Activated naive CD4-positive, alpha-beta T cell treated with anti-CD3 and anti-CD28 coated beads for 36 hours (primary cell): ENCODE results near the gene ELMOD1. TPM values are rescaled to one million over a fixed set of nuclear protein-coding genes. Genes with fewer than 3 reads are reported as not detected.

Source experiments
- CTCF ChIA-PET: fragments of 350-600 bp; sonication (Branson Sonifier 250); formaldehyde crosslinking; loops from one replicate; lab custom pipeline; 2021; ENCODE audit warnings: antibody characterized with exemption; lab: Charles Lee
- DNase-seq: peaks from one replicate; pipeline ENCODE4 v3.0.0-alpha.2; 2020
- H3K27ac Mint-ChIP-seq: one replicate; pipeline ENCODE4 v1.8.0; 2021; ENCODE audit warnings: mild to moderate bottlenecking, mixed read lengths
- H3K27me3 Mint-ChIP-seq: one replicate; pipeline ENCODE4 v1.8.0; 2021; ENCODE audit warnings: low read depth, mixed read lengths
- H3K36me3 Mint-ChIP-seq: one replicate; pipeline ENCODE4 v1.8.0; 2021; ENCODE audit warnings: low read depth, mixed read lengths
- H3K4me1 Mint-ChIP-seq: one replicate; pipeline ENCODE4 v1.8.0; 2021; ENCODE audit warnings: low read depth, mixed read lengths
- H3K4me3 Mint-ChIP-seq: one replicate; pipeline ENCODE4 v1.8.0; 2021; ENCODE audit warnings: mild to moderate bottlenecking, moderate library complexity, mixed read lengths
- H3K9me3 Mint-ChIP-seq: one replicate; pipeline ENCODE4 v1.8.0; 2021; ENCODE audit warnings: mixed read lengths
- intact Hi-C: fragments of 100-400 bp; cut with micrococcal nuclease; formaldehyde crosslinking; loops from one replicate; pipeline ENCODE4 v1.15.1; 2023
- total RNA-seq, 2 experiments: library from RNA; stranded (reverse); gene quantifications; one replicate each; pipeline ENCODE4 v1.2.3, GENCODE V29; 2021

Gene ELMOD1
- total RNA-seq = not detected

DNA sequence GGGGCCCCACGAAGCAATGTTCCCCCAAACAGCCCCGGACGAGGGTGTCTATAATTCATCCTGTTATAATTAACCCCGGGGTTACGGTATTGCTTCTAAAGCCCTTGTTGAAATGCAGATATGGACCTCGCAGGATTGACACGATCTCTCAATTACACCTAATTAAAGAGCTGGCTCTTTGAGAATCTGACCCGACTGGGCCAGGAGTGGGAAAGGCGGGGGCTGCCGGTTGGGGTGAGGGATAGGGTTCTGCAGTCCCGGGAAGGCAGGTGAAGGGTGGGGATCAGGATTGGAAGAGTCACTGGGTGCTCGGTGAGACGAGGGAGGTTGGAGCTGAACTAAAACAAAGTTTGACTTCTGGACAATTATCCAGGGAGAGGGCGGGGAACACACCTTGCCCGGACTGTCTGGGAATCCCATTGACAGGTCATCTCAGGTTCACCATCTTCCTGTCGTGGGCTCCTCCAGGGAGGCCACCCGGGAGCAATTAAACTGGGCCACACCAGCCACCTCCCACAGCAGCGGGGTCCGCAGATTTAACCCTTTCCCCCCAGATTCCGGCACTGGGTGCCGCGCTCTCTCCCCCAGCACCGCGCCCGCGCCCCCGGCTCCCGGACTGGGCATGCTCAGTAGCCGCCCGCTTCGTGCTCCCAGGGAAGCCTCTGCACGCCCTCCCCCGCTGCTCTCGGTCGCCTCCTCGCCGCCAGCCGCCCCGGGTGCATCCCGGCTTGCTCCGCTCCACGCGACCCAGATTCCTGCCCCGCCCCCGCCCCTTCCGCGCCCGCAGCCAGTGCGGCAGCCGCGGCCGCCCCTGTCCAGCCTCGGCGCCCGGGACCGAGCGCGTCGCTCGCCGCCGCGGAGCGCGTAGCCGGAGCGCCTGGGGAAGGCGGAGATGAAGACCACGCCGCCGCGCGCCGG is at the start of gene ELMOD1:
ELMOD1 (plus strand) TSS at position 688 of the 918 bp plus-strand sequence. CDS start 27,043 bp downstream, outside the sequence.
- Mint-ChIP-seq H3K4me3 (peak within 1 kb of the TSS; percentile 77), H3K36me3 (no peaks in the 10 kb centered on the region), H3K27me3 (peaks cover 71% of the 10 kb centered on the region), H3K4me1 (peaks cover 22% of the 10 kb centered on the region), H3K9me3 (no peaks in the 10 kb centered on the region), H3K27ac (no peak within 1 kb of the TSS)
- CTCF ChIA-PET = interaction anchor here (0.8 to 1.9 kb wide), 5 partner anchors 10 to 99 kb away, joined by 3 to 8 read pairs (median 4); no protein-coding TSS in a partner anchor
- DNase-seq = peak; percentile 57
- intact Hi-C loops = loop anchor here (1.0 to 5.0 kb wide), 2 partner anchors 25 to 43 kb away; partner anchors contain the start of gene ALKBH8

DNA sequence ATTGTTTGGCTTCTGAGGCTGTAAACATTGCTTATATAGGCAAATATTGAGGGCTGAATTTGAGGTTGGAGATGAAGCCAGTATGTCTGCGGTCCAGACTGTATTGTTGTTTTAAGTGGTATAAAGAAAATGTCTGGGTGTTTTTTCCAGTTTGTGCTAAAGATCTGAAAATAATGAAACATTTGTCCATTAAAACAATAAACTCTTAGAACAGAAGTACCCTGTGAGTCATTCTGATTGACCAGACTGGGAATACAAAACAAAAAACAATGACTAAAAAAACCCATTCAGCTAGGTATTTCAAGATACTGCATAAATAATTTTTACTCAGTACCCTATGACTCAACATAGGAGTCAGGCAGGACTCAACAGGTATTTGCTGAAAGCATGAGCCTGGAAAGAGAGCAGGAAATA is 45.8 kb upstream of the ELMOD1 start:
- intact Hi-C loops = loop anchor here (5.0 kb wide), 2 partner anchors 47 to 88 kb away; partner anchors contain the start of genes CWF19L2 and ELMOD1
- Mint-ChIP-seq H3K4me1 (peaks cover 8% of the 10 kb centered on the region), H3K27ac (no peak overlapping the region), H3K4me3 (no peak overlapping the region), H3K27me3 (no peaks in the 10 kb centered on the region), H3K9me3 (no peaks in the 10 kb centered on the region), H3K36me3 (peaks cover 9% of the 10 kb centered on the region)
- CTCF ChIA-PET = interaction anchor here (7.3 kb wide), 1 partner anchor 144 kb away, joined by 62 read pairs; no protein-coding TSS in a partner anchor
- no peak for DNase-seq

DNA sequence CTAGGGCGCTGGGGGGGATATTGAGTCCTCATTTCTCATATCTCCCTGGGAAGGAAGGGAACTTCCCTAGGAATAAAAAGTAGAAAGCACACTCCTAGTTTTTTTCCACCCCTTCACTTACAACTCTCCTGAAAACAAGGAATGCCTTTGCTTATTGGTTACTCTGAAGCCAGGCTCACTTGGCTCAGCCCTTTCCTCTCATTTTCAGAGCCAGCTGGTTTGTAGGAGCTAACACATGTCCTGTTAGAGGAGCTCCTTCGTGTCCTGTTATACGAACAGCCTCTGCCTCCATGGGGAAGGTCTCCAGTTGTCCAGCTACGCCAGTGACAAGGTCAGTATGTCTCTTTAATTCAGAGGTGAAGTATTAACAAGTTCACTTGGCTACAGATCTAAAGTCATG is 43.0 kb upstream of the ELMOD1 start:
- CTCF ChIA-PET = interaction anchor here (0.6 to 7.3 kb wide), 8 partner anchors 8 to 317 kb away, joined by 3 to 62 read pairs (median 5); no protein-coding TSS in a partner anchor
- no peak for DNase-seq
- H3K36me3 Mint-ChIP-seq = peaks cover 8% of the 10 kb centered on the region
- no peak overlapping the region for H3K27ac Mint-ChIP-seq
- H3K27me3 Mint-ChIP-seq = no peaks in the 10 kb centered on the region
- no peak overlapping the region for H3K4me3 Mint-ChIP-seq
- H3K4me1 Mint-ChIP-seq = peaks cover 6% of the 10 kb centered on the region
- intact Hi-C loops = loop anchor here (5.0 kb wide), 2 partner anchors 44 to 91 kb away; partner anchors contain the start of genes CWF19L2 and ELMOD1
- no peaks in the 10 kb centered on the region for H3K9me3 Mint-ChIP-seq

DNA sequence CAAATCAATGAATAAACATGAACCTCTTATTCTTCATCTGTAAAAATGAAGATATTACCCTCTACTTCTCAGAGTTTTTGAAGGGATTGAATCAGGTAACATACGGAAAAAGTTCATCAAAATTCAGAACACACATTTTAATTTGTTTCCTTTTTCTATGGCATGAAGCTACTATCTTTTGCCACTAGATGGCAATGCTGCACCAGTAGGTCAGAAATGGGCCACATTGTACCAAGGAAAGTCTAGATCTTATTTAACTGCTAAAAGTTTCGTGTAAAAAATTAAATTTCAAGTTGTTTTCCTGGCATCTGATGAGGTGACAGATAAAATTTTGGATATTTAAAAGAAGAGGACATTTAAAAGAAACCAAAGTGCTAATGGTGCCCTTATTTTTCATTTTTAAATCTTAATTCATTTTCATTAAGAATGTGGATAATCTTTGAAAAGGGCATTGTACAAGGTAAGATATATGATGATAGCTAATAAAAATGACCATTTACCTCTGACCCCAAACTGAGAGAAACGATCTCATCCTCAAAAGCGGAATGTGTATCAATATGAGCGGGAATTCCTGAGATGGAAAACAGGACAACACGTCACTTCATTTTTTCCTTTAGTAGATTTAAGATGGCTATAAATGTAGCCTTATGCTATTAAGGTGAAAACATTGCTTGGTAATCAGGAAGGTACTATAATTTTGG is 41.5 kb upstream of the ELMOD1 start:
- Mint-ChIP-seq H3K4me3 (no peak overlapping the region), H3K27me3 (no peaks in the 10 kb centered on the region), H3K4me1 (peaks cover 6% of the 10 kb centered on the region), H3K9me3 (no peaks in the 10 kb centered on the region), H3K36me3 (peaks cover 16% of the 10 kb centered on the region), H3K27ac (no peak overlapping the region)
- intact Hi-C loops = loop anchor here (1.0 to 5.0 kb wide), 5 partner anchors 14 to 222 kb away; partner anchors contain the start of genes CWF19L2 and ELMOD1
- peak; percentile 55 for DNase-seq
- CTCF ChIA-PET = interaction anchor here (0.6 to 7.3 kb wide), 18 partner anchors 8 to 316 kb away, joined by 3 to 62 read pairs (median 5); partner anchors contain the start of gene CWF19L2

DNA sequence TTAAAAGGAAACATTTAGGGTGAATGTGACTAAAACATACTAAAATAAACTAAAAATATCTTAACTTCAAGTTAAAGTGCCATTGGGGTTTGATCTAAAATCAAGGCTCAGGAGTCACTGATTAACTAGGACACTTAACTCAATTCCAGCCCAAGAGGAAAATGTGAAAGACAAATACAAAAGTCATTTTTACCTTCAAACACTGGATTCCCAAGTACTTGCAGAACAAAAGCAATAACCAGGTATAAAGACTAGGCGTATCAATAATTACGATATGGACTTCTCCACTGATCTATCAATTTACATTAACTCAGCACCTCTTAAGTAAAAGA is 41.0 kb upstream of the ELMOD1 start:
- H3K4me3 Mint-ChIP-seq = no peak overlapping the region
- CTCF ChIA-PET = interaction anchor here (0.9 to 7.3 kb wide), 10 partner anchors 10 to 221 kb away, joined by 3 to 62 read pairs (median 6); no protein-coding TSS in a partner anchor
- intact Hi-C loops = loop anchor here (1.0 to 5.0 kb wide), 5 partner anchors 13 to 221 kb away; partner anchors contain the start of genes CWF19L2 and ELMOD1
- H3K27ac Mint-ChIP-seq = no peak overlapping the region
- no peak for DNase-seq
- H3K36me3 Mint-ChIP-seq = peaks cover 16% of the 10 kb centered on the region
- no peaks in the 10 kb centered on the region for H3K27me3 Mint-ChIP-seq
- H3K4me1 Mint-ChIP-seq = peaks cover 6% of the 10 kb centered on the region
- H3K9me3 Mint-ChIP-seq = no peaks in the 10 kb centered on the region

DNA sequence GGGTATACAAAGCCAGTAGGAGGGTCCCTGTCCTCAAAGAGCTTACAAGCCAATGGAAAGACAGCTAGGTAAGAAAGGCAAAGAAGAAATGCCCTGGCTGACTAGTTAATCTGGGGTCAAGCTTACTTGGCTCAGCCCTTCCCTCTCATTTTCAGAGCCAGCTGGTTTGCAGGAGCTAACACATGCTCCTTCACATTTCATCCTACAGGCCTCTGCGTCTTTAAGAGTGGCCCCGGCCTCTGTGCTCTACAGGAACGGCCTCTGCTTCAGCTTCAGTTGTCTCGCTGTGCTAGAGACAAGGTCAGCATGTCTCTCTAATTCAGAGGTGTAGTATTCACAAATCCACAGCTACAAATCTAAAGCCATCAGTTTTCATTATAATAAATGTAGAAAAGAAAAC is 40.6 kb upstream of the ELMOD1 start:
- no peaks in the 10 kb centered on the region for H3K9me3 Mint-ChIP-seq
- H3K4me1 Mint-ChIP-seq = peaks cover 2% of the 10 kb centered on the region
- H3K27ac Mint-ChIP-seq = no peak overlapping the region
- no peaks in the 10 kb centered on the region for H3K27me3 Mint-ChIP-seq
- no peak overlapping the region for H3K4me3 Mint-ChIP-seq
- CTCF ChIA-PET = interaction anchor here (0.9 to 7.3 kb wide), 9 partner anchors 10 to 142 kb away, joined by 3 to 62 read pairs (median 5); no protein-coding TSS in a partner anchor
- no peak for DNase-seq
- peaks cover 16% of the 10 kb centered on the region for H3K36me3 Mint-ChIP-seq
- intact Hi-C loops = no loop called here

DNA sequence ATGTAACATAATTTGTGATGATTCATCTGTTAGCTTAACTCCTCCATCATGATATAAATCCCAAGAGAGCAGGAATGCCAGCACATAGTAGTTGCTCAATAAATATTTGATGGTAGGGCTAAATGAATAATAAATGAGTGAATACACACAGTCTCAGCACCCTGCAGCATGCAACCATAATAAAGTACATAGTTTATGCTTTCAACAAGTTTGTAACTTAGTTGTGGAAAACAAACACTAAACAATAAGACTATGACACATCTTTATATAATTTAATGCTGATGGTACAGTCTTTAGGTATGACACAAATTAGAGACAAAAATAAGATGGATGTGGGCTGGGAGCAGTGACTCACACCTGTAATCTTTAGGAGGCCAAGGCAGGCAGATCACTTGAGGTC is 29.3 kb upstream of the ELMOD1 start:
- intact Hi-C loops = loop anchor here (5.0 to 10.0 kb wide), 3 partner anchors 336 to 1469 kb away; no protein-coding TSS in a partner anchor
- peaks cover 52% of the 10 kb centered on the region for H3K4me1 Mint-ChIP-seq
- H3K27ac Mint-ChIP-seq = peak overlapping the region; percentile 74
- H3K27me3 Mint-ChIP-seq = no peaks in the 10 kb centered on the region
- no peak overlapping the region for H3K4me3 Mint-ChIP-seq
- CTCF ChIA-PET = interaction anchor here (0.6 to 4.5 kb wide), 3 partner anchors 12 to 212 kb away, joined by 3 to 52 read pairs (median 45); no protein-coding TSS in a partner anchor
- H3K9me3 Mint-ChIP-seq = no peaks in the 10 kb centered on the region
- no peak for DNase-seq
- peaks cover 14% of the 10 kb centered on the region for H3K36me3 Mint-ChIP-seq

DNA sequence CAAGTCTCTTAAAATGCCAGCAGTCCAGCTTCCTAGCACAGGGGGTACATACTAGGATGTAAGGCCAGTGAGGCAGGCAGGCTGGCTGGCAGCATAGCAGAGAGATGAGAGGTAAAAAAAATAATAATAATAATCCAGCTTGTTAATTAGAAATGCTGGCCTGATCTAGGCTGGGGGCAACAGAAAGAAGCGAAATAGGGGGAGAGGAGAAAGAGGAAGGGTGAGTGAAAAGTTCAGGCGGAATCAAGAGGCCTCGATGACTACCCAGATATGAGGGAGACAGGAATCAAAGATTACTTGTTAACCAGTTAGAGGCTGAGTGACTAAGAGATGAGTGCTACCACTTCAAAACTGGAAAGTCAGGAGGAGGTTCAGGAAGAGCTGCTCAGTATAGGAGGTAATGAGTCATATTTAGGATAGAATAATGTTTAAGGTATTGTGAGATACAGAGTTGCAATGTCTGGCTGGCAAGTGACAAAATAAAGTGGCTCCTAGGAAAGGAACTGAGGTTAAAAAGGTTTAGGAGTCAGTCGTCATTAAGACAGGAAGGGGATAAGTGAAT is 28.2 kb upstream of the ELMOD1 start:
- H3K9me3 Mint-ChIP-seq = no peaks in the 10 kb centered on the region
- intact Hi-C loops = loop anchor here (1.0 to 10.0 kb wide), 6 partner anchors 13 to 1470 kb away; no protein-coding TSS in a partner anchor
- H3K27me3 Mint-ChIP-seq = no peaks in the 10 kb centered on the region
- CTCF ChIA-PET = interaction anchor here (0.6 to 4.5 kb wide), 12 partner anchors 9 to 206 kb away, joined by 3 to 52 read pairs (median 4); no protein-coding TSS in a partner anchor
- peak overlapping the region; percentile 68 for H3K27ac Mint-ChIP-seq
- DNase-seq = no peak
- peaks cover 14% of the 10 kb centered on the region for H3K36me3 Mint-ChIP-seq
- H3K4me3 Mint-ChIP-seq = peak overlapping the region; percentile 25
- peaks cover 57% of the 10 kb centered on the region for H3K4me1 Mint-ChIP-seq

DNA sequence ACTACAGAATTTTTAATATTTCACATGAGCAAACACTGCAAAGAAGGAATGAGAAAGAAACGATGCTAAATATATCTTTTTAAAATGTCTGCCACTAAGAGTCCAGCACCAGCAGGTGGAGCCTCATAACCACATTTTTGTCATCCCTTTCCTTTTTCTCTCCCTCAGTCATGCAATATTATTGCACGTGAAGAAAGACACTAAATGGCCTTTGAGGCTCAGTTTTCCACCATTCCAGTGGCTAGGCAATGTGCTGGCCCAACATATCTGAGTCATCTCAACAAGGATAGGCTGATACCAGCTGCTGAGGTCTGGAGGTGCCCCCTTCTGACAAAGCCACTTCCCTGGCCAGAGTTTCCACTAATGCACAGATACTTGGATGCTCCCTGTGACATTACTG is 27.2 kb upstream of the ELMOD1 start:
- H3K27me3 Mint-ChIP-seq = no peaks in the 10 kb centered on the region
- no peaks in the 10 kb centered on the region for H3K9me3 Mint-ChIP-seq
- intact Hi-C loops = loop anchor here (1.0 to 10.0 kb wide), 7 partner anchors 14 to 1471 kb away; partner anchors contain the start of gene CUL5
- peak overlapping the region; percentile 7 for H3K4me3 Mint-ChIP-seq
- DNase-seq = peak; percentile 72
- peaks cover 58% of the 10 kb centered on the region for H3K4me1 Mint-ChIP-seq
- H3K27ac Mint-ChIP-seq = no peak overlapping the region
- CTCF ChIA-PET = interaction anchor here (0.7 to 4.5 kb wide), 10 partner anchors 10 to 206 kb away, joined by 3 to 52 read pairs (median 4); no protein-coding TSS in a partner anchor
- H3K36me3 Mint-ChIP-seq = peaks cover 12% of the 10 kb centered on the region

DNA sequence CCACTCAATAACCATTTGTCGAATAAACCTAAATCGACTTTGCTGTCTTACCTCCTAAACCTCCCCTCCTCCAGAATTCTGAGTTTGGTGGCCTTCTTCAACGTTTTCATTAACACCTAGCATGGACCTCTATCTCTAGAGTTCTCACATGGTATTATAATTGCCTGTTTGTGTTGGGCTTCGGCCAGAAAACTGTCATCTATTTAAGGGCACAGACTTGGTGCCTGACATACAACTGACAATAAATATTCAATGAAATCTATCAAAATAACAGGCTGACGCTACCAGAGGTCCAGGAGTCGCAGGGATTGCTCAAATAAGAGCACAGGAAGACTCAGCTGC is 26.1 kb upstream of the ELMOD1 start:
- H3K9me3 Mint-ChIP-seq = no peaks in the 10 kb centered on the region
- no peak for DNase-seq

More for the DNA sequence above, 26.1 kb upstream of the ELMOD1 start:
- intact Hi-C loops = loop anchor here (1.0 to 10.0 kb wide), 15 partner anchors 11 to 1488 kb away; partner anchors contain the start of genes AASDHPPT, ATM, C11orf65 and CUL5
- Mint-ChIP-seq H3K4me3 (peak overlapping the region; percentile 85), H3K36me3 (peaks cover 4% of the 10 kb centered on the region), H3K4me1 (peaks cover 48% of the 10 kb centered on the region), H3K27ac (peak overlapping the region; percentile 92), H3K27me3 (no peaks in the 10 kb centered on the region)
- CTCF ChIA-PET = interaction anchor here (0.6 to 4.5 kb wide), 4 partner anchors 16 to 127 kb away, joined by 3 to 52 read pairs (median 24); no protein-coding TSS in a partner anchor
